ENCODE results near the gene SORL1.
A peak's percentile ranks its signal among the peaks of the same experiment; 100 is the strongest.

The SORL1 gene

GRCh38 chr11:121455115-121455514 lies 3.0 kb downstream of the SORL1 start:
- no peak for DNase-seq

- no peak for DNase-seq
Measured at GRCh38 chr11:121456151-121456550, 4.0 kb downstream of the SORL1 start.

DNA sequence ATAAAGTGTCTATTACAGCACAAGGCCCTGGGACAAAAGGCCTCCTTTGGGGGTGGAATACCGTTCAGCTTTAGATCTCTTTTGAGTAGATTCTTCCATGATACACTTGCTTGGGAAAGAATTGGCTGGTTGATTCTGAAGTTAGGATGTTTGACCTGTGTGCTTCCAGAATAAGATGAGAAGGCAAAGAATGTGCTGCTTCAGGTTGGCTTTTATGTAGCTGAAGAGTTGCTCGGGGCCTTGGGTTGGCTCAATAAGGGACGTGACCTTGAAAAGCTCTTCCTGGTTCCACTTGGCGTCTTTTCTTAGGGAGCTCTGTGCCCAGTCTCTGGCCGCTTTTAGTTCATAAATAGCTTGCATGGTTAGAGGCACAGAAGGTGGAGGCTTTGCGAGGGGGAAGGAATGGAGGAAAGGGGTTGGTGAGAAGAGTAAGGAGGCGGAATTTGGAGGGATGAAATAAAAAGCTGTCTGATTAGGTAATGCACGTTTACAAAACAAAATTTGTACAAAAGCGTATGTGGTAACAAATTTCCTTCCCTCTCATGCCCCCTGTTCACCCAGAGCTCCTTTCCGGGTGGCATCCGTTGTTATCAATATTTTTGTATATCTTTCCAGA lies 4.8 kb downstream of the SORL1 start:
- no peak for DNase-seq

DNA sequence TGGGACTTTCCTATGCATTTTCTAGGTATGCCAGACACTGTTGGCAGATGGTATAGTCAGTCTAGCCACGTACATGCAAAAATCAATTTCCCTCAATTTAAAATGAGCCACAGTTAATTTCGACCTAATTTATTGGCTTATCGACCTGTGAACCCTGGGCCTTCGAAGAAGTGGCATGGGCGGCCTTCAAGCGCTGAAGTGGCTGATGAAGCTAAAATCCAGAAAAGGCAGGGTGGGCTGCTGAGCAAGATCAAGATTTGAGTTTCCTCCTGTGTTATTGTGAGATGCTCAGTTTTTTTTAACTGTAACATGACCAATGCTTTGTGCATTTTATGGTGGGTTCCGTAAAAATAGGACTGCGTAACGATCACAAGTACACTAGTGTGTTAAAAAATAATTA lies 6.4 kb downstream of the SORL1 start:
- DNase-seq: no peak

DNA sequence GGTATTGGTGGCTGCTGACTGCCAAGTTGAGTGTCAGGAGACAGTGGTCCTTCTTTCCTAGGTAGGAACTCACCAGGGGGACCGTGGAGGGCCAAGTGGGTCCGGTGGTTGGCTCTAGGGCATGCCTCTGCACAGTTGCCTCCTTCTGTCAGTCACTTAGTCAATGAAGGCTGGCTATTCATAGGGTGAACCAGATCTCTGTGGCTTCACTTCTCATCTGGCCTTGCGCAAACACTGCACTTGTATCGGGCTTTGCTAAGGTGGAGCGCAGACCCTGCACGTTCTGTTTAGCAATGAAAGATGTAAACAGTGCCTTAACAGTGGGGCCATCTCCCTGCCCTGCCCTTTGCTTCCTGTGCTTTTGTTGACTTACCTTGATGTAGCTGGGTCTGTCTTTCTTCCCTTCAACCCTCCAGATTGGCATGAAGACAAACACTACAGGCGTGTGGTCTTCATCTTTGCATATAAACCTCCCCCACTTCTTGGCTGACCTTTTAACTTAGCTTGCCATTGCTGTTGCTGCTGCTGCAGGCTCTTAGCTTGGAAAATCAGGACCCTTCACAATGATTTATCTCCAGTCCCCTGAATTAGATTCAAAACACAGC lies 7.4 kb downstream of the SORL1 start:
- DNase-seq: no peak

- no peak for DNase-seq
Measured at GRCh38 chr11:121460941-121461514, 8.9 kb downstream of the SORL1 start.

DNA sequence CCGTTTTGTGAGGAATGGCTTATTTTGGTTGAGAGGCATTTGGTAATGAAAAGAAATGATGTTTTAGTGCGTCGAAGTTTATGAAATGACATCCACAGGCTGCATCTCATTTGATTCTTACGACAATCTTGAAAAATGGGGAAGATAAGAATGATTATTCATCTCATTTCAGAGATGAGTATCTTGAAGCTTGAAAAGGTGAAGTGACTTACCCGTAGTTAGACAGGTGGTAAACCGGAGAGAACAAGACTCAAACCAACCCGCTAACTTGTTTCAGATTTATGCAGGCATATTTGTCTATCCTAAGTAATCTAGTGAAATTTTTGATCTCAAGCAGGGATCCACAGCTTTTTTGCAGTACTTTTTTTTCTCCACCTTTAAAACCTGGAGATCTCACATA lies 9.7 kb downstream of the SORL1 start:
- DNase-seq: no peak

DNA sequence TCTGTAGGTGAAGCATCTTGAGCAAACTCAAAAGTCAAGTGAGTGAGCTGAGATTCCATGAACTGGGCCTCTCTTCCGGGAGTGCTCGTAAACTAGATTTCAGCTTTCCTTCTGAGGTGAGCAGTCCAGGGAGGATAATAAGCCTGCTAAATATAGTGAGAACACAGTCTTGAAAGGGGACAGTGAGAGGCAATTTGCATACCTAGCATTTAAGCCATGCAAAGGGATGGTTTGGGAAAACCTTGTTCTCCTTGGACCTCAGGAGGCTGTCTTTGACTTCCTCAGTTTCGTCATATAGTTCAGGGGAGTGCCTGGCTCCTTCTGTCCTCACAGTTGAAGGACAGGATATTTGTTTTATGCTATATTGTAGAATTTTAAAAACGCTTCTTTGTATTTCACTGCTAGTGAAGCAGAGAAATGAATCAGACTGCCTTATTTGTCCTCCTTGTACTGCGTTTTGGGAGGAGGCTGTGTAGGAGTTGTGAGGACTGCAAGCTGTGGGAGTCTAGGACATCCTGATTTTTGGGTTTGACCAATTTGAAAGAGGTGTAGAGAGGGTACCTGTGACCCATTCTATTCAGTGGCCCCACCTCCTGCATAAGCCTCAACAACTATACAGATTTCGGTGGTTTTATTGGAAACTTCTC lies 11.7 kb downstream of the SORL1 start:
- DNase-seq: no peak

- peak; percentile 82 for DNase-seq
Measured at GRCh38 chr11:121464352-121464946, 12.3 kb downstream of the SORL1 start.

- no peak for DNase-seq
Measured at GRCh38 chr11:121465709-121466062, 13.6 kb downstream of the SORL1 start.

- DNase-seq: peak; percentile 52
Measured at GRCh38 chr11:121466063-121466794, 14.1 kb downstream of the SORL1 start.

DNA sequence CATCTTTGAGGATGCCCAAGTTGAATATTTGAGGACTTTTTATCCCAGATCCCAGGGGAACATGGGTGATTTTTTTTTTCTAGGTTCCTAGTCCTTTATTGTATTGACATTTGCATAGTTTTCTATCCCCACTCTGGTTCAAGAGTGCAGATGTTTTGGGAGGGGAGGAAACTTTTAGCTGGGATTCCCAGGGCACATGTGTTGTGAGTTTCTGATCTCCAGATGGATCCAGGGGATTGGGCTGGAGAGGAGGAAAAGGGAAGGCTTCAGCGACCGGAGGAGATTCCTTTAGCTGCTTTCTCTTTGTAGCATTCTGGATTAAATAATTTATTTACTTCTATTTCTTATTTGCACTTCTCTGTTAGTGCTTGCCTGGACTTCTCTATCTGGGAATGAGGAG lies 15.4 kb downstream of the SORL1 start:
- DNase-seq: no peak

DNA sequence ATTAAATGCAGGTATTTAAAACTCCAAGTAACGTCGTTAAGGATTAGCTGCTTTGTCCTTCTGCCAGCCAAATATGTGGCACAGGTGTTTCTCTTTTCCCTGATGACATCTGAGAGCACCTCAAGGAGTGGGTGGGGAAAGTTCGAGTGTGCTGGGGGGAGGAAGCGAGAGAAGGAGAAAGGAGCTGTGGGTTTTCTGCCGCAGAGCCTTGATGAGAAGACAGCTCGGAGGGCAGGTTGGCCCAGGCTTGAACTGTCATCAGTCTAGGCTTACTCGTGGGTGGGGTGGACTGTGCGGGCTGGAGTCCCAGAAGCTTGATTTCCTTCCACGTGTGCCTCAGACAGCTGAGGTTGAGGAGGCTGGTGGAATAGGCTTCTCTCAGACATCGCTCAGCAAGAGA lies 15.9 kb downstream of the SORL1 start:
- DNase-seq: peak; percentile 77

GRCh38 chr11:121469910-121470309 lies 17.8 kb downstream of the SORL1 start:
- DNase-seq: no peak

GRCh38 chr11:121471167-121471566 lies 19.1 kb downstream of the SORL1 start:
- DNase-seq: no peak

GRCh38 chr11:121472312-121472711 lies 20.2 kb downstream of the SORL1 start:
- DNase-seq: no peak

DNA sequence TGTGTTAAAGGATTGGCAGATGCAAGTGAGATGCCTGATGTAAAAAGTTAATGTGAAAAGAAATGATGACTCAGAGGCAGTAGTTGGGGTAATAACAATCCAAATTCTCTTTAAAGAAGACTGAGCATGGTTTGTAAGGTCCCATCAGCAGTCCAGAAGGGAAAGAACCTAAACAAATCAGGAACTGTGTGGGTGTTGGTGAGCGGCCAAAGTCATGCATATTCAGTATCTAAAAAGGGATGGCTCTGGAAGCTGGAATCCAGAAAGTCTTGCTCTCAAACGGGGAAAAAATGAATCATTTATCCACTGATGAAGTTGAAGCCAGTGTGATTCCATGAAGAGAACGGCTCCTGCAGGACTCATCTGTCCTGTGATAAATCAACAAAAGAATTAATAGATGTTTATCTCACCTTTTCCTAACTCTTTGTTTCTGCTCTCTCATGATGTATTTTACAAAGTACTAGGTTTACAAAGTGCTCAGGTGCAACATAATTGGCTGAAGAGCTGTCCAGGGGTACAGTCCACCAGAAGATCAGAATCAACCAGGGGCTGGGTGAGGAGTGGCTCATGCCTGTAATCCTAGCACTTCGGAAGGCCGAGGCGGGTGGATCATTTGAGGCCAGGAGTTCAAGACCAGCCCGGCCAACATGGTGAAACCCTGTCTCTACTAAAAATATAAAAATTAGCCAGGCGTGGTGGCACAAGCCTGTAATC lies 21.1 kb downstream of the SORL1 start:
- DNase-seq: no peak

DNA sequence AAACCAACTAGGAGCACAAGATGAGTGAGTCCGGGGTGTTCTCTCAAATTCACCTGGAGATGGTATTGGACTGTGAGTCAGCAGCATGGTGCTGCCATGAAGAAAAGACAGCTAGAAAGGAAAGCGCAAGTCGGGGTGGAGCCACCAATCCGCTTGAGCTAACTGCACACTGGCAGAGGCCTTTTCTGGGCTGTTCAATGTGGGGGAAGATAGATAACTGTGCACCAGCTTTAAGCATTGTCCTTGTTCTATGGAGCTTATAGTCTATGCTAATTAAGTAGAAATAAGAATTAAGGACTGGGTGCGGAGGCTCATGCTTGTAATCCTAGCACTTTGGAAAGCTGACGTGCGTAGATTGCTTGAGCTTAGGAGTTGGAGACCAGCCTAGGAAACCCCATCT lies 22.6 kb downstream of the SORL1 start:
- no peak for DNase-seq

DNA sequence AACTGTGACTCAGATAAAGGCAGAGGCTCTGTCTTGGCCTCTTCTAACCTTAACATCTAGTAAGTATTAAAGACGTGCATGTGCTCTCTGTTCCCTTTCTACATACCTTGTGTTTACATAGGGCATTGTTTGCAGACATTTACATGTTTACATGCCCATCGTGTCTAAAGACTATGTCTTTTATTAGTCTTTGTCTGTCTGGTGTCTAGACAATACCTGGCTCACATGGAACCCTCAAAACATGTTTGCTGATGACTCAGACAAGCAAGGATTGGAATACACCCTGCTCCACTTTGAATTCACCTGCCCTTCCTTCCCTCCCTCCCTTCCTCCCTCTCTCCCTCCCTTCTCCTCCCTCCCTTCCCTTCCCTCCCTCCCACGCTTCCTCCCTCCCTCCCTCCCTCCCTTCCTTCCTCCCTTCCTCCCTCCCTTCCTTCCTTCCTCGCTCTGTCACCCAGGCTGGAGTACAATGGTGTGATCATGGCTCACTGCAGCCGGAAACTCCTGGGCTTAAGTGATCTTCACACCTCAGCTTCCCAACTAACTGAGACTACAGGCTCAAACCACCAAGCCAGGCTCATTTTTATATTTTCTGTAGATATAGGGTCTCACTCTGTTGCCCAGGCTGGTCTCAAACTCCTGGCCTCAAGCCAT lies 24.4 kb downstream of the SORL1 start:
- no peak for DNase-seq

DNA sequence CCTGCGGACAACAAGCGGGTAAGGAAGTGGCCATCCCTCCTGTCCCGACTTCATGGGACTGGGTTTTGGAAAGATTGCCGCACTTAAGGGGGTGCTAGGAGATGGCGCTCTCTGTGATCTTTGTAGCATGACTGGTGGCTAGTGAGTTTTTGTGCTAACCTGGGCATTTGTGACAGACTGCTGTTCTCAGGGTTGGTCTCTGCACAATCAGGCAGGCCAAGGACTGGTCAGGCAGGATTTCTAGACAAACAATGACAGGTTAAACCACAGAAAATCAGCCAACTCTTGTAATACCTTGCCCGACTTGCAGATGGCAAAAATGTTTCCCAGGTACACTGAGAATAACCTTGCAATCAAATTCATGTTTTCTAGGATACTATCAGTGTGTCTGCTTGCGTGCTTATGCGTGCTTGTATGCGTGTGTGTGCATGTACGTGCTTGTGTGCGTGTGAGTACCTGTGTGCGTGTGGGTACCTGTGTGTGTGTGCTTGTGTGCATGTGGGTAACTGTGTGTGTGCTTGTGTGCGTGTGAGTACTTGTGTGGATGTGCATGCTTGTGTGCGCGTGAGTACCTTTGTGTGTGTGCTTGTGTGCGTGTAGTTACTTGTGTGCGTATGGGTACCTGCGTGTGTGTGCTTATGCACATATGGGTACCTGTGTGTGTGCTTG lies 26.2 kb downstream of the SORL1 start:
- no peak for DNase-seq

- no peak for DNase-seq
Measured at GRCh38 chr11:121478895-121479697, 27.0 kb downstream of the SORL1 start.

Measured in activated T-cell treated with anti-CD3 and anti-CD28 coated beads, Interleukin-2, amount 50 U/mL, for 1 hour (primary cell).